SU-DHL-6 (cell line): ENCODE results near the gene ACER3.

Experiments used
- H2AFZ ChIP-seq: fragments of 200-600 bp; sonication (generic); 2 replicates; pipeline ENCODE4 v1.6.1; 2014; ENCODE audit warnings: low read depth, mild to moderate bottlenecking, moderate library complexity, mixed read lengths, antibody characterized with exemption, low read length; ENCODE audit not compliant: severe bottlenecking
- H3F3A ChIP-seq: fragments of 200-600 bp; shearing (Covaris generic); 2 replicates; pipeline ENCODE4 v1.6.0; 2016; ENCODE audit warnings: antibody characterized with exemption, mild to moderate bottlenecking; ENCODE audit not compliant: insufficient read depth
- H3K27ac ChIP-seq: fragments of 200-600 bp; sonication (generic); 2 replicates; pipeline ENCODE4 v1.5.1; 2016; ENCODE audit warnings: low read depth, mild to moderate bottlenecking, low read length, moderate library complexity, mixed read lengths
- H3K27me3 ChIP-seq: fragments of 200-600 bp; sonication (generic), shearing (Covaris generic); 2 replicates; pipeline ENCODE4 v1.6.0; 2014; ENCODE audit warnings: mild to moderate bottlenecking, low read length
- H3K36me3 ChIP-seq: fragments of 200-600 bp; sonication (generic); 2 replicates; pipeline ENCODE4 v1.6.1; 2014; ENCODE audit warnings: mild to moderate bottlenecking, low read length, mixed read lengths
- H3K4me2 ChIP-seq: fragments of 300-600, 200-600 bp; shearing (Covaris generic), sonication (generic); 2 replicates; pipeline ENCODE4 v1.6.0; 2014; ENCODE audit warnings: low read length, low read depth, mild to moderate bottlenecking; ENCODE audit not compliant: poor library complexity, severe bottlenecking
- H3K4me3 ChIP-seq: fragments of 200-600 bp; sonication (generic); 2 replicates; pipeline ENCODE4 v1.5.1; 2014; ENCODE audit warnings: antibody characterized with exemption, low read length, mild to moderate bottlenecking, mixed read lengths; ENCODE audit not compliant: insufficient read depth, poor library complexity, severe bottlenecking
- H3K79me2 ChIP-seq: fragments of 200-600 bp; sonication (generic); 2 replicates; pipeline ENCODE4 v1.6.1; 2014; ENCODE audit warnings: mild to moderate bottlenecking, low read length, moderate library complexity; ENCODE audit not compliant: insufficient read depth
- H3K9ac ChIP-seq: fragments of 200-600 bp; sonication (generic); 2 replicates; pipeline ENCODE4 v1.7.0; 2014; ENCODE audit warnings: mild to moderate bottlenecking, low read length
- H3K9me2 ChIP-seq: fragments of 200-600 bp; sonication (generic); replicated peaks from 2 replicates; pipeline ENCODE4 v1.6.1; 2014; ENCODE audit warnings: low read length; ENCODE audit not compliant: insufficient read depth
- H3K9me3 ChIP-seq: fragments of 200-600 bp; sonication (generic); 2 replicates; pipeline ENCODE4 v1.6.1; 2014; ENCODE audit warnings: low read length, mixed read lengths; ENCODE audit not compliant: insufficient read depth
- H4K20me1 ChIP-seq: fragments of 200-600 bp; sonication (generic); 2 replicates; pipeline ENCODE4 v1.6.1; 2014; ENCODE audit warnings: low read depth, mild to moderate bottlenecking, antibody characterized with exemption, low read length, moderate library complexity, mixed read lengths
- EZH2phosphoT487 ChIP-seq: fragments of 200-600 bp; sonication (generic), shearing (Covaris generic); conservative IDR thresholded peaks from 2 replicates; pipeline ENCODE4 v1.6.1; 2018; ENCODE audit warnings: mild to moderate bottlenecking, antibody characterized with exemption, low read length, moderate library complexity, mixed read lengths
- TF ChIP-seq, protein P1 (sequence below): fragments of 200-600 bp; sonication (generic); IDR thresholded peaks from one replicate; pipeline ENCODE4 v1.5.1; 2017; ENCODE audit warnings: antibody characterized with exemption, mild to moderate bottlenecking, low read length, moderate library complexity; ENCODE audit not compliant: insufficient read depth, poor library complexity, severe bottlenecking

The ACER3 gene

GRCh38 chr11:77054084-77054483 lies 193.4 kb downstream of the ACER3 start:
- Histone ChIP-seq H4K20me1 (no peaks in the 10 kb centered on the region), H3K9me2 (no peaks in the 10 kb centered on the region), H3K4me2 (no peak overlapping the region), H2AFZ (no peak overlapping the region), H3K27ac (no peak overlapping the region), H3K9me3 (peaks cover 6% of the 10 kb centered on the region; the same call in 1 of the 2 replicates), H3K4me3 (no peak overlapping the region), H3K27me3 (no peaks in the 10 kb centered on the region), H3K79me2 (no peaks in the 10 kb centered on the region), H3K9ac (no peak overlapping the region), H3F3A (no peaks in the 10 kb centered on the region), H3K36me3 (no peaks in the 10 kb centered on the region)
- TF ChIP-seq, protein P1, sequence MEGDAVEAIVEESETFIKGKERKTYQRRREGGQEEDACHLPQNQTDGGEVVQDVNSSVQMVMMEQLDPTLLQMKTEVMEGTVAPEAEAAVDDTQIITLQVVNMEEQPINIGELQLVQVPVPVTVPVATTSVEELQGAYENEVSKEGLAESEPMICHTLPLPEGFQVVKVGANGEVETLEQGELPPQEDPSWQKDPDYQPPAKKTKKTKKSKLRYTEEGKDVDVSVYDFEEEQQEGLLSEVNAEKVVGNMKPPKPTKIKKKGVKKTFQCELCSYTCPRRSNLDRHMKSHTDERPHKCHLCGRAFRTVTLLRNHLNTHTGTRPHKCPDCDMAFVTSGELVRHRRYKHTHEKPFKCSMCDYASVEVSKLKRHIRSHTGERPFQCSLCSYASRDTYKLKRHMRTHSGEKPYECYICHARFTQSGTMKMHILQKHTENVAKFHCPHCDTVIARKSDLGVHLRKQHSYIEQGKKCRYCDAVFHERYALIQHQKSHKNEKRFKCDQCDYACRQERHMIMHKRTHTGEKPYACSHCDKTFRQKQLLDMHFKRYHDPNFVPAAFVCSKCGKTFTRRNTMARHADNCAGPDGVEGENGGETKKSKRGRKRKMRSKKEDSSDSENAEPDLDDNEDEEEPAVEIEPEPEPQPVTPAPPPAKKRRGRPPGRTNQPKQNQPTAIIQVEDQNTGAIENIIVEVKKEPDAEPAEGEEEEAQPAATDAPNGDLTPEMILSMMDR = no peak
- no peak for TF ChIP-seq EZH2phosphoT487

- H3K36me3 ChIP-seq = no peaks in the 10 kb centered on the region
- H3K9ac ChIP-seq = no peak overlapping the region
- no peaks in the 10 kb centered on the region for H3K9me2 ChIP-seq
- no peaks in the 10 kb centered on the region for H3K27me3 ChIP-seq
- no peak overlapping the region for H2AFZ ChIP-seq
- H3F3A ChIP-seq = no peaks in the 10 kb centered on the region
- H3K79me2 ChIP-seq = no peaks in the 10 kb centered on the region
- H3K9me3 ChIP-seq = peaks cover 6% of the 10 kb centered on the region; the same call in 1 of the 2 replicates
- H4K20me1 ChIP-seq = no peaks in the 10 kb centered on the region
- H3K4me2 ChIP-seq = no peak overlapping the region
- H3K4me3 ChIP-seq = no peak overlapping the region
- no peak for TF ChIP-seq EZH2phosphoT487
- TF ChIP-seq, protein P1 = no peak
- no peak overlapping the region for H3K27ac ChIP-seq
These were observed 194.4 kb downstream of the ACER3 start for GRCh38 chr11:77055101-77055561.

DNA sequence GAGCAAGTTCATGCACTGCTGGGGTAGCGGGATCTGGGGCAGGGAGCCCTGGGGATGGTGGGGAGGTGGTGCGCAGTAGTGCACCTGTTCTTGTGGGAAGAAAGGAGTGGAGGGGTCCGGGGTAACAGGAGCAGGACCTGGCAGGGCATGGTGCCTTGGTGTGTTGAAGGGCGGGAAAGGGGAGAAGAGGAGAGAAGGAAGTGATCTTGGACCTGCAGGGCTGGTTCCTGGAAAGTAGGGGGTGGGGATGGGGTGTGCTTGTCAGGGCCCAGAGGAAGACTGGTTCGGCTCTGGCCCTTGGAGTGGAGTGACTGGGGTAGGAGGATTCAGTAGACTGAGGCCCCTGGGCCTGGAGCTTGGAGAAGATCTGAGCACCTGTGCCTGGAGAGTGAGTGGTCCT lies 195.2 kb downstream of the ACER3 start:
- no peak overlapping the region for H3K4me2 ChIP-seq
- H3K36me3 ChIP-seq = no peaks in the 10 kb centered on the region
- H3K9me2 ChIP-seq = no peaks in the 10 kb centered on the region
- TF ChIP-seq EZH2phosphoT487 = no peak
- TF ChIP-seq, protein P1 = no peak
- no peak overlapping the region for H2AFZ ChIP-seq
- no peaks in the 10 kb centered on the region for H3F3A ChIP-seq
- no peaks in the 10 kb centered on the region for H3K79me2 ChIP-seq
- no peaks in the 10 kb centered on the region for H4K20me1 ChIP-seq
- H3K9ac ChIP-seq = no peak overlapping the region
- H3K4me3 ChIP-seq = no peak overlapping the region
- H3K9me3 ChIP-seq = peaks cover 6% of the 10 kb centered on the region; the same call in 1 of the 2 replicates
- H3K27me3 ChIP-seq = no peaks in the 10 kb centered on the region
- H3K27ac ChIP-seq = no peak overlapping the region
